Liver (tissue), 9 donors: ENCODE data around the gene INPP4B. TPM values are rescaled to one million over a fixed set of nuclear protein-coding genes. Genes with fewer than 3 reads are reported as not detected.

Experiments
- DNase-seq: peaks from one replicate; pipeline ENCODE4 v3.0.0-alpha.2; 2017; ENCODE audit warnings: low spot score
- H3K27ac ChIP-seq, 2 donors: one replicate each; pipeline ENCODE4 v1.7.0; 2013; ENCODE audit warnings: inconsistent platforms in 2 of 2, low read length in 2 of 2, control low read depth in 1 of 2, low read depth in 1 of 2, mild to moderate bottlenecking in 1 of 2
- H3K27me3 ChIP-seq, 4 donors: one replicate each; pipeline versions ENCODE4 v1.6.1 to v1.7.0; 2013; ENCODE audit warnings: low read length in 3 of 4, inconsistent platforms in 1 of 4, mild to moderate bottlenecking in 1 of 4, moderate library complexity in 1 of 4; ENCODE audit not compliant: control insufficient read depth in 4 of 4, insufficient read depth in 4 of 4
- H3K36me3 ChIP-seq, 4 donors: one replicate each; pipeline versions ENCODE4 v1.6.1 to v1.7.0; 2013; ENCODE audit warnings: low read length in 3 of 4, mild to moderate bottlenecking in 3 of 4, low read depth in 1 of 4, moderate library complexity in 1 of 4; ENCODE audit not compliant: control insufficient read depth in 4 of 4, insufficient read depth in 3 of 4
- H3K4me1 ChIP-seq, 4 donors: one replicate each; pipeline versions ENCODE4 v1.6.1 to v1.7.0; 2013; ENCODE audit warnings: low read length in 3 of 4, mild to moderate bottlenecking in 3 of 4, moderate library complexity in 1 of 4; ENCODE audit not compliant: control insufficient read depth in 4 of 4, insufficient read depth in 4 of 4
- H3K4me3 ChIP-seq, 3 donors: one replicate each; pipeline versions ENCODE4 v1.6.1 to v1.7.0; 2013; ENCODE audit warnings: low read length in 3 of 3, control low read depth in 1 of 3, low read depth in 1 of 3, mild to moderate bottlenecking in 1 of 3
- H3K9ac ChIP-seq, 2 donors: one replicate each; pipeline ENCODE4 v1.7.0; 2013; ENCODE audit warnings: low read length in 2 of 2, mild to moderate bottlenecking in 2 of 2, moderate library complexity in 2 of 2, control low read depth in 1 of 2, low read depth in 1 of 2
- H3K9me3 ChIP-seq, 4 donors: one replicate each; pipeline versions ENCODE4 v1.6.1 to v1.7.0; 2013; ENCODE audit warnings: low read length in 3 of 4; ENCODE audit not compliant: control insufficient read depth in 4 of 4
- ATF3 ChIP-seq: IDR thresholded peaks from 2 replicates; pipeline ENCODE4 v1.6.1; 2016; ENCODE audit warnings: antibody characterized with exemption
- CTCF ChIP-seq: fragments of 150-350 bp; IDR thresholded peaks from 2 replicates; pipeline ENCODE4 v1.5.1; 2017; ENCODE audit warnings: improper control_type of control experiment, low read depth, low read length; ENCODE audit not compliant: missing input control
- EGR1 ChIP-seq, 2 donors: IDR thresholded peaks; 2 replicates each; pipeline ENCODE4 v1.6.1; 2016 to 2018; ENCODE audit warnings: antibody characterized with exemption in 2 of 2, low read depth in 2 of 2
- FOXA2 ChIP-seq: IDR thresholded peaks from 2 replicates; pipeline ENCODE4 v1.6.1; 2016; ENCODE audit warnings: antibody characterized with exemption
- GABPA ChIP-seq, 2 donors: IDR thresholded peaks in 1 of 2; conservative IDR thresholded peaks in 1 of 2; 2 replicates each; pipeline ENCODE4 v1.6.1; 2016; ENCODE audit warnings: antibody characterized with exemption in 2 of 2, mild to moderate bottlenecking in 1 of 2, moderate library complexity in 1 of 2
- HNF4A ChIP-seq, 2 donors: conservative IDR thresholded peaks; 2 replicates each; pipeline ENCODE4 v1.6.1; 2016; ENCODE audit warnings: antibody characterized with exemption in 2 of 2, mild to moderate bottlenecking in 2 of 2
- JUND ChIP-seq, 2 donors: IDR thresholded peaks; 2 replicates each; pipeline ENCODE4 v1.6.1; 2016; ENCODE audit warnings: antibody characterized with exemption in 2 of 2
- NR2F2 ChIP-seq: IDR thresholded peaks from 2 replicates; pipeline ENCODE4 v1.6.1; 2016; ENCODE audit warnings: antibody characterized with exemption
- REST ChIP-seq: IDR thresholded peaks from 2 replicates; pipeline ENCODE4 v1.6.1; 2016; ENCODE audit warnings: antibody characterized with exemption, mild to moderate bottlenecking
- RXRA ChIP-seq, 2 donors: IDR thresholded peaks; 2 replicates each; pipeline ENCODE4 v1.6.1; 2017 to 2018; ENCODE audit warnings: antibody characterized with exemption in 2 of 2, mild to moderate bottlenecking in 1 of 2
- SP1 ChIP-seq: IDR thresholded peaks from 2 replicates; pipeline ENCODE4 v1.6.1; 2018; ENCODE audit warnings: antibody characterized with exemption, mild to moderate bottlenecking
- WGBS: extraction: QIAGEN DNeasy Blood & Tissue Kit; methylation state at CpG from one replicate; pipeline ENCODE4 v1.1.7; 2013; 5-methylcytosine and 5-hydroxymethylcytosine counted together
- polyA plus RNA-seq, 2 donors: library from polyadenylated mRNA; stranded (reverse) in 1 of 2; unstranded in 1 of 2; fragments of 200-250 nt in 1 of 2; fragments of >200 nt in 1 of 2; fragmentation: Nextera tagmentation in 1 of 2; extraction: Ambion mirVana in 1 of 2; gene quantifications; one replicate each; pipeline versions ENCODE4 v1.2.1 to v1.2.3, GENCODE V29; 2013 to 2015
- total RNA-seq, 2 donors: library from RNA; depleted of rRNA; stranded (reverse); fragments of >200 nt; gene quantifications; one replicate each; pipeline ENCODE4 v1.2.3, GENCODE V29; 2014
- TF ChIP-seq, protein P1 (sequence below): IDR thresholded peaks from 2 replicates; pipeline ENCODE4 v1.6.1; 2016; ENCODE audit warnings: antibody characterized with exemption
- TF ChIP-seq, protein P2 (sequence below): IDR thresholded peaks from 2 replicates; pipeline ENCODE4 v1.6.1; 2016; ENCODE audit warnings: antibody characterized with exemption
- donor health status: healthy.
- donor health status: healthy.
- donor health status: healthy.
- donor health status: healthy.
- donor health status: healthy.

INPP4B gene
- total and polyA plus RNA-seq, 4 donors = 0.43 to 2.8 (median 1.6) TPM

GRCh38 chr4:142130666-142131065, 715.4 kb downstream of the INPP4B start:
- Histone ChIP-seq H3K27ac (no peak overlapping the region), H3K4me3 (no peak overlapping the region), H3K4me1 (peaks cover 0 to 3% (median 0%) of the 10 kb centered on the region in 4 donors), H3K9me3 (no peaks in the 10 kb centered on the region), H3K36me3 (no peaks in the 10 kb centered on the region), H3K9ac (no peak overlapping the region), H3K27me3 (no peaks in the 10 kb centered on the region)
- no peak for TF ChIP-seq SP1
- no peak for TF ChIP-seq CTCF
- TF ChIP-seq JUND (IDR thresholded peaks at IDR 0.05) = no peak
- no peak for TF ChIP-seq EGR1 (IDR thresholded peaks at IDR 0.05; ENCODE audit: low read depth in 2 of 2)
- no peak for TF ChIP-seq ATF3
- no peak for TF ChIP-seq FOXA2
- TF ChIP-seq, protein P1, sequence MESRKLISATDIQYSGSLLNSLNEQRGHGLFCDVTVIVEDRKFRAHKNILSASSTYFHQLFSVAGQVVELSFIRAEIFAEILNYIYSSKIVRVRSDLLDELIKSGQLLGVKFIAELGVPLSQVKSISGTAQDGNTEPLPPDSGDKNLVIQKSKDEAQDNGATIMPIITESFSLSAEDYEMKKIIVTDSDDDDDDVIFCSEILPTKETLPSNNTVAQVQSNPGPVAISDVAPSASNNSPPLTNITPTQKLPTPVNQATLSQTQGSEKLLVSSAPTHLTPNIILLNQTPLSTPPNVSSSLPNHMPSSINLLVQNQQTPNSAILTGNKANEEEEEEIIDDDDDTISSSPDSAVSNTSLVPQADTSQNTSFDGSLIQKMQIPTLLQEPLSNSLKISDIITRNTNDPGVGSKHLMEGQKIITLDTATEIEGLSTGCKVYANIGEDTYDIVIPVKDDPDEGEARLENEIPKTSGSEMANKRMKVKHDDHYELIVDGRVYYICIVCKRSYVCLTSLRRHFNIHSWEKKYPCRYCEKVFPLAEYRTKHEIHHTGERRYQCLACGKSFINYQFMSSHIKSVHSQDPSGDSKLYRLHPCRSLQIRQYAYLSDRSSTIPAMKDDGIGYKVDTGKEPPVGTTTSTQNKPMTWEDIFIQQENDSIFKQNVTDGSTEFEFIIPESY = no peak
- TF ChIP-seq HNF4A (conservative IDR thresholded peaks at IDR 0.05) = no peak
- TF ChIP-seq RXRA (IDR thresholded peaks at IDR 0.05) = no peak
- 20% methylated on average over 1 of the region's 1 CpG for WGBS
- DNase-seq = no peak

DNA sequence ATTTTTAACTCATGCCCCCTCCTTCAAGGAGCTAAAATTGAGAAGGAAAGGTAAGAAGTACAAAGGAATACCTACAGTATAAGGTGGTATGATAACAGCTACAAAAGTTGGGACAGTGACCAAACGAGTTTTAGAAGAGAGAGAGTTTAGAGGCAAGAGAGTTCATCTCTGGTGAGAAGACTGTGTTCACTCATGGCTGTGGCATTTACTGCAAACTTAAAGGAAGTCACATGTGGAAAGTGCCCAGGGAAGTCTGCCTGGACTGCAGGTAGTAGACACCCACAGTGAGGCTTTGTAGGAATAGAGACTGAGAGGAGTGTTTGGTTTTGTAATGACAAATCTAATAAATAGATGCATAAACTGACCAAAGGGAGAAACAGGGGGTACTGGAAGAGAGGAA, 716.2 kb downstream of the INPP4B start:
- Histone ChIP-seq H3K9ac (no peak overlapping the region), H3K4me3 (no peak overlapping the region), H3K36me3 (no peaks in the 10 kb centered on the region), H3K9me3 (no peaks in the 10 kb centered on the region), H3K27me3 (no peaks in the 10 kb centered on the region), H3K4me1 (peaks cover 0 to 3% (median 0%) of the 10 kb centered on the region in 4 donors), H3K27ac (no peak overlapping the region)
- WGBS = 86% methylated on average over 1 of the region's 1 CpG
- no peak for DNase-seq
- TF ChIP-seq, protein P1 = no peak
- no peak for TF ChIP-seq ATF3
- no peak for TF ChIP-seq EGR1 (IDR thresholded peaks at IDR 0.05; ENCODE audit: low read depth in 2 of 2)
- TF ChIP-seq JUND (IDR thresholded peaks at IDR 0.05) = no peak
- no peak for TF ChIP-seq REST
- TF ChIP-seq, protein P2, sequence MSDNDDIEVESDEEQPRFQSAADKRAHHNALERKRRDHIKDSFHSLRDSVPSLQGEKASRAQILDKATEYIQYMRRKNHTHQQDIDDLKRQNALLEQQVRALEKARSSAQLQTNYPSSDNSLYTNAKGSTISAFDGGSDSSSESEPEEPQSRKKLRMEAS = no peak
- TF ChIP-seq GABPA (IDR thresholded peaks at IDR 0.05 in 1 of 2, conservative IDR thresholded peaks at IDR 0.05 in 1 of 2) = no peak
- TF ChIP-seq NR2F2 = no peak
- TF ChIP-seq FOXA2 = no peak
- TF ChIP-seq RXRA (IDR thresholded peaks at IDR 0.05) = no peak
